ENCODE results near the gene SLC16A14. TPM values are rescaled to one million over a fixed set of nuclear protein-coding genes. Genes with fewer than 3 reads are reported as not detected.

Gene SLC16A14
- total RNA-seq = 0.18 and 0.49 TPM in 2 replicates

GRCh38 chr2:230068651-230069055, at the start of gene SLC16A14:
SLC16A14 (minus strand) TSS chr2:230068924; CDS start chr2:230059352, 9,572 bp downstream.

Other genes with a start within 250 kb of the SLC16A14 start
- gene TRIP12, start 146.9 kb downstream of the SLC16A14 start, total RNA-seq = 66.8 and 143 TPM in 2 replicates
- 1.8 TPM in 2 replicates for gene FBXO36, start 146.4 kb downstream of the SLC16A14 start, total RNA-seq
- gene SP110, start 151.1 kb upstream of the SLC16A14 start, total RNA-seq = 11.2 and 12.2 TPM in 2 replicates
- gene SP140, start 156.8 kb upstream of the SLC16A14 start, total RNA-seq = not detected in 2 replicates

All from cardiac atrium fibroblast (primary cell).